ENCODE data around the gene MICB.

The MICB gene

GRCh38 chr6:31473780-31474761 is 23.9 kb upstream of the MICB start:
- Histone ChIP-seq H3K27me3 (ENCODE audit: control insufficient read depth in 2 of 2, insufficient read depth in 2 of 2, low read length in 2 of 2) (no peaks in the 10 kb centered on the region), H3K9ac (ENCODE audit: low read depth in 1 of 2, low read length in 2 of 2) (no peak overlapping the region), H3K27ac (ENCODE audit: low read depth in 2 of 2, low read length in 2 of 2) (no peak overlapping the region), H3K4me3 (ENCODE audit: low read length in 2 of 2) (no peak overlapping the region), H3K9me3 (ENCODE audit: control insufficient read depth in 2 of 2, low read length in 2 of 2) (no peaks in the 10 kb centered on the region), H3K36me3 (ENCODE audit: control insufficient read depth in 2 of 2, insufficient read depth in 2 of 2, low read length in 2 of 2) (no peaks in the 10 kb centered on the region), H3K4me1 (ENCODE audit: control insufficient read depth in 2 of 2, insufficient read depth in 2 of 2, low read length in 2 of 2) (no peaks in the 10 kb centered on the region)

- no peak overlapping the region for H3K9ac ChIP-seq (ENCODE audit: low read depth in 1 of 2, low read length in 2 of 2)
- no peaks in the 10 kb centered on the region for H3K27me3 ChIP-seq (ENCODE audit: control insufficient read depth in 2 of 2, insufficient read depth in 2 of 2, low read length in 2 of 2)
- no peak overlapping the region for H3K4me3 ChIP-seq (ENCODE audit: low read length in 2 of 2)
- H3K36me3 ChIP-seq (ENCODE audit: control insufficient read depth in 2 of 2, insufficient read depth in 2 of 2, low read length in 2 of 2) = no peaks in the 10 kb centered on the region
- H3K27ac ChIP-seq (ENCODE audit: low read depth in 2 of 2, low read length in 2 of 2) = no peak overlapping the region
- no peaks in the 10 kb centered on the region for H3K9me3 ChIP-seq (ENCODE audit: control insufficient read depth in 2 of 2, low read length in 2 of 2)
- H3K4me1 ChIP-seq (ENCODE audit: control insufficient read depth in 2 of 2, insufficient read depth in 2 of 2, low read length in 2 of 2) = no peaks in the 10 kb centered on the region
These were observed 23.1 kb upstream of the MICB start for GRCh38 chr6:31474871-31475286.

- Histone ChIP-seq H3K4me1 (ENCODE audit: control insufficient read depth in 2 of 2, insufficient read depth in 2 of 2, low read length in 2 of 2) (no peaks in the 10 kb centered on the region), H3K9ac (ENCODE audit: low read depth in 1 of 2, low read length in 2 of 2) (no peak overlapping the region), H3K9me3 (ENCODE audit: control insufficient read depth in 2 of 2, low read length in 2 of 2) (no peaks in the 10 kb centered on the region), H3K4me3 (ENCODE audit: low read length in 2 of 2) (no peak overlapping the region), H3K27me3 (ENCODE audit: control insufficient read depth in 2 of 2, insufficient read depth in 2 of 2, low read length in 2 of 2) (no peaks in the 10 kb centered on the region), H3K27ac (ENCODE audit: low read depth in 2 of 2, low read length in 2 of 2) (no peak overlapping the region), H3K36me3 (ENCODE audit: control insufficient read depth in 2 of 2, insufficient read depth in 2 of 2, low read length in 2 of 2) (no peaks in the 10 kb centered on the region)
These were observed 21.3 kb upstream of the MICB start for GRCh38 chr6:31476515-31477139.

- no peaks in the 10 kb centered on the region for H3K27me3 ChIP-seq (ENCODE audit: control insufficient read depth in 2 of 2, insufficient read depth in 2 of 2, low read length in 2 of 2)
- H3K36me3 ChIP-seq (ENCODE audit: control insufficient read depth in 2 of 2, insufficient read depth in 2 of 2, low read length in 2 of 2) = no peaks in the 10 kb centered on the region
- H3K9ac ChIP-seq (ENCODE audit: low read depth in 1 of 2, low read length in 2 of 2) = no peak overlapping the region
- H3K27ac ChIP-seq (ENCODE audit: low read depth in 2 of 2, low read length in 2 of 2) = no peak overlapping the region
- H3K4me3 ChIP-seq (ENCODE audit: low read length in 2 of 2) = no peak overlapping the region
- no peaks in the 10 kb centered on the region for H3K4me1 ChIP-seq (ENCODE audit: control insufficient read depth in 2 of 2, insufficient read depth in 2 of 2, low read length in 2 of 2)
- H3K9me3 ChIP-seq (ENCODE audit: control insufficient read depth in 2 of 2, low read length in 2 of 2) = no peaks in the 10 kb centered on the region
These were observed 20.4 kb upstream of the MICB start for GRCh38 chr6:31477521-31477920.

- Histone ChIP-seq H3K9ac (ENCODE audit: low read depth in 1 of 2, low read length in 2 of 2) (no peak overlapping the region), H3K4me3 (ENCODE audit: low read length in 2 of 2) (no peak overlapping the region), H3K9me3 (ENCODE audit: control insufficient read depth in 2 of 2, low read length in 2 of 2) (no peaks in the 10 kb centered on the region), H3K27me3 (ENCODE audit: control insufficient read depth in 2 of 2, insufficient read depth in 2 of 2, low read length in 2 of 2) (no peaks in the 10 kb centered on the region), H3K36me3 (ENCODE audit: control insufficient read depth in 2 of 2, insufficient read depth in 2 of 2, low read length in 2 of 2) (no peaks in the 10 kb centered on the region), H3K4me1 (ENCODE audit: control insufficient read depth in 2 of 2, insufficient read depth in 2 of 2, low read length in 2 of 2) (no peaks in the 10 kb centered on the region), H3K27ac (ENCODE audit: low read depth in 2 of 2, low read length in 2 of 2) (no peak overlapping the region)
These were observed 19.6 kb upstream of the MICB start for GRCh38 chr6:31478186-31478950.

GRCh38 chr6:31479151-31479932 is 18.6 kb upstream of the MICB start:
- H3K9ac ChIP-seq (ENCODE audit: low read depth in 1 of 2, low read length in 2 of 2) = no peak overlapping the region
- H3K27ac ChIP-seq (ENCODE audit: low read depth in 2 of 2, low read length in 2 of 2) = no peak overlapping the region
- no peaks in the 10 kb centered on the region for H3K9me3 ChIP-seq (ENCODE audit: control insufficient read depth in 2 of 2, low read length in 2 of 2)
- no peaks in the 10 kb centered on the region for H3K4me1 ChIP-seq (ENCODE audit: control insufficient read depth in 2 of 2, insufficient read depth in 2 of 2, low read length in 2 of 2)
- no peak overlapping the region for H3K4me3 ChIP-seq (ENCODE audit: low read length in 2 of 2)
- no peaks in the 10 kb centered on the region for H3K36me3 ChIP-seq (ENCODE audit: control insufficient read depth in 2 of 2, insufficient read depth in 2 of 2, low read length in 2 of 2)
- H3K27me3 ChIP-seq (ENCODE audit: control insufficient read depth in 2 of 2, insufficient read depth in 2 of 2, low read length in 2 of 2) = no peaks in the 10 kb centered on the region

- Histone ChIP-seq H3K36me3 (ENCODE audit: control insufficient read depth in 2 of 2, insufficient read depth in 2 of 2, low read length in 2 of 2) (no peaks in the 10 kb centered on the region), H3K4me3 (ENCODE audit: low read length in 2 of 2) (no peak overlapping the region), H3K9ac (ENCODE audit: low read depth in 1 of 2, low read length in 2 of 2) (no peak overlapping the region), H3K27me3 (ENCODE audit: control insufficient read depth in 2 of 2, insufficient read depth in 2 of 2, low read length in 2 of 2) (no peaks in the 10 kb centered on the region), H3K9me3 (ENCODE audit: control insufficient read depth in 2 of 2, low read length in 2 of 2) (no peaks in the 10 kb centered on the region), H3K27ac (ENCODE audit: low read depth in 2 of 2, low read length in 2 of 2) (no peak overlapping the region), H3K4me1 (ENCODE audit: control insufficient read depth in 2 of 2, insufficient read depth in 2 of 2, low read length in 2 of 2) (no peaks in the 10 kb centered on the region)
These were observed 17.9 kb upstream of the MICB start for GRCh38 chr6:31479933-31480535.

GRCh38 chr6:31480574-31480973 is 17.4 kb upstream of the MICB start:
- Histone ChIP-seq H3K27ac (ENCODE audit: low read depth in 2 of 2, low read length in 2 of 2) (no peak overlapping the region), H3K9me3 (ENCODE audit: control insufficient read depth in 2 of 2, low read length in 2 of 2) (no peaks in the 10 kb centered on the region), H3K36me3 (ENCODE audit: control insufficient read depth in 2 of 2, insufficient read depth in 2 of 2, low read length in 2 of 2) (no peaks in the 10 kb centered on the region), H3K27me3 (ENCODE audit: control insufficient read depth in 2 of 2, insufficient read depth in 2 of 2, low read length in 2 of 2) (no peaks in the 10 kb centered on the region), H3K9ac (ENCODE audit: low read depth in 1 of 2, low read length in 2 of 2) (no peak overlapping the region), H3K4me3 (ENCODE audit: low read length in 2 of 2) (no peak overlapping the region), H3K4me1 (ENCODE audit: control insufficient read depth in 2 of 2, insufficient read depth in 2 of 2, low read length in 2 of 2) (no peaks in the 10 kb centered on the region)

- Histone ChIP-seq H3K9me3 (ENCODE audit: control insufficient read depth in 2 of 2, low read length in 2 of 2) (no peaks in the 10 kb centered on the region), H3K9ac (ENCODE audit: low read depth in 1 of 2, low read length in 2 of 2) (no peak overlapping the region), H3K27me3 (ENCODE audit: control insufficient read depth in 2 of 2, insufficient read depth in 2 of 2, low read length in 2 of 2) (no peaks in the 10 kb centered on the region), H3K4me3 (ENCODE audit: low read length in 2 of 2) (no peak overlapping the region), H3K4me1 (ENCODE audit: control insufficient read depth in 2 of 2, insufficient read depth in 2 of 2, low read length in 2 of 2) (no peaks in the 10 kb centered on the region), H3K36me3 (ENCODE audit: control insufficient read depth in 2 of 2, insufficient read depth in 2 of 2, low read length in 2 of 2) (no peaks in the 10 kb centered on the region), H3K27ac (ENCODE audit: low read depth in 2 of 2, low read length in 2 of 2) (no peak overlapping the region)
These were observed 14.6 kb upstream of the MICB start for GRCh38 chr6:31483392-31483791.

Data from mucosa of rectum (tissue), 2 donors.